HL-60 (cell line): ENCODE data around the gene TPRA1.

Experiments used
- DNase-seq, 2 experiments: peaks; one replicate each; pipeline ENCODE4 v3.0.0-alpha.2; 2010 to 2020; ENCODE audit warnings: low read depth in 1 of 2, low spot score in 1 of 2
- H3K27ac ChIP-seq: fragments of 250-450 bp; sonication (Bioruptor Pico); replicated peaks from 2 replicates; pipeline ENCODE4 v1.5.1; 2020; ENCODE audit warnings: mild to moderate bottlenecking, moderate library complexity
- H3K27me3 ChIP-seq: fragments of 250-450 bp; sonication (Bioruptor Pico); 2 replicates; pipeline ENCODE4 v1.5.1; 2021; ENCODE audit warnings: mild to moderate bottlenecking, moderate library complexity; ENCODE audit not compliant: insufficient read depth, poor library complexity, severe bottlenecking
- H3K4me3 ChIP-seq: replicated peaks from 2 replicates; pipeline ENCODE4 v1.5.1; 2011; ENCODE audit warnings: mild to moderate bottlenecking, control low read depth, low read length; ENCODE audit not compliant: insufficient read depth
- GABPA ChIP-seq: IDR thresholded peaks from 2 replicates; pipeline ENCODE4 v1.6.1; 2012; ENCODE audit warnings: low read depth
- POLR2AphosphoS5 ChIP-seq: IDR thresholded peaks from 2 replicates; pipeline ENCODE4 v1.6.1; 2012; ENCODE audit warnings: low read depth
- REST ChIP-seq: IDR thresholded peaks from 2 replicates; pipeline ENCODE4 v1.6.1; 2012; ENCODE audit warnings: low read depth; ENCODE audit not compliant: insufficient replicate concordance
- SPI1 ChIP-seq: IDR thresholded peaks from 2 replicates; pipeline ENCODE4 v1.6.1; 2012; ENCODE audit warnings: low read depth, mild to moderate bottlenecking, borderline replicate concordance
- TF ChIP-seq, protein P1 (sequence below): IDR thresholded peaks from one replicate; pipeline ENCODE4 v1.5.1; 2011; ENCODE audit warnings: low read length, control low read depth, inconsistent platforms; ENCODE audit not compliant: insufficient read depth

The TPRA1 gene

GRCh38 chr3:127545711-127546457 lies 44.6 kb downstream of the TPRA1 start:
- Histone ChIP-seq H3K27ac (no peak overlapping the region), H3K4me3 (no peak overlapping the region)

GRCh38 chr3:127545216-127545615 lies 45.3 kb downstream of the TPRA1 start:
- Histone ChIP-seq H3K27me3 (no peaks in the 10 kb centered on the region), H3K4me3 (no peak overlapping the region), H3K27ac (no peak overlapping the region)
- no peak for DNase-seq
- TF ChIP-seq, protein P1, sequence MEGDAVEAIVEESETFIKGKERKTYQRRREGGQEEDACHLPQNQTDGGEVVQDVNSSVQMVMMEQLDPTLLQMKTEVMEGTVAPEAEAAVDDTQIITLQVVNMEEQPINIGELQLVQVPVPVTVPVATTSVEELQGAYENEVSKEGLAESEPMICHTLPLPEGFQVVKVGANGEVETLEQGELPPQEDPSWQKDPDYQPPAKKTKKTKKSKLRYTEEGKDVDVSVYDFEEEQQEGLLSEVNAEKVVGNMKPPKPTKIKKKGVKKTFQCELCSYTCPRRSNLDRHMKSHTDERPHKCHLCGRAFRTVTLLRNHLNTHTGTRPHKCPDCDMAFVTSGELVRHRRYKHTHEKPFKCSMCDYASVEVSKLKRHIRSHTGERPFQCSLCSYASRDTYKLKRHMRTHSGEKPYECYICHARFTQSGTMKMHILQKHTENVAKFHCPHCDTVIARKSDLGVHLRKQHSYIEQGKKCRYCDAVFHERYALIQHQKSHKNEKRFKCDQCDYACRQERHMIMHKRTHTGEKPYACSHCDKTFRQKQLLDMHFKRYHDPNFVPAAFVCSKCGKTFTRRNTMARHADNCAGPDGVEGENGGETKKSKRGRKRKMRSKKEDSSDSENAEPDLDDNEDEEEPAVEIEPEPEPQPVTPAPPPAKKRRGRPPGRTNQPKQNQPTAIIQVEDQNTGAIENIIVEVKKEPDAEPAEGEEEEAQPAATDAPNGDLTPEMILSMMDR, result no peak
- TF ChIP-seq SPI1 (no peak), REST (no peak), POLR2AphosphoS5 (no peak), GABPA (no peak)

More at GRCh38 chr3:127545711-127546457, 44.6 kb downstream of the TPRA1 start:
- no peak for DNase-seq
- TF ChIP-seq GABPA (no peak), REST (no peak), SPI1 (no peak), POLR2AphosphoS5 (no peak)
- TF ChIP-seq, protein P1, result no peak
- H3K27me3 ChIP-seq, result no peaks in the 10 kb centered on the region

DNA sequence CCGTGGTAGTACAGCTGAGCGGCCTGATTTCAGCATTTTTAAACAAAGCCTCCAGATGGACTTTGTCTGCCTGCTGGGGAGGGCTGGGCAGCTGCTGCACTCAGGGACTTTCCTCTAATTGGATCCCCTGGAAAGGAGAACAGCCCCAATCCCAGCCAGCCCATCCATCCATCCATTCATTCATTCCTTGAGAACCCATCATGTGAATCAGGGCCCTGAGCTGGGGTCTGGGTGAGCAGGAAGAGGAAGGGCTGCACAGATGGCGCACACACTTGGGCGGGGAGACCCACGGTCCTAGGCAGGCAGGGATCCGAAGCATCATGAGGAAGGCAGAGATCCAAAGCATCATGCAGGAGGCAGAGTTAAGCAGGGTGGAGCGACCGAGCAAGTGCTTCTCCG lies 45.7 kb downstream of the TPRA1 start:
- no peak overlapping the region for H3K27ac ChIP-seq
- TF ChIP-seq SPI1 (no peak), GABPA (no peak), POLR2AphosphoS5 (no peak), REST (no peak)
- TF ChIP-seq, protein P1, result no peak
- H3K27me3 ChIP-seq, result no peaks in the 10 kb centered on the region
- no peak for DNase-seq
- H3K4me3 ChIP-seq, result no peak overlapping the region
